Lung (tissue), 12 donors: ENCODE measurements around the gene PPP4R1. TPM values are rescaled to one million over a fixed set of nuclear protein-coding genes. Genes with fewer than 3 reads are reported as not detected.

Experiments used
- ATAC-seq: fragments of 200-7000 bp; cut with Tn5 transposase; one replicate; pipeline ENCODE4 v1.9.1; 2020; ENCODE audit warnings: moderate number of reproducible peaks; ENCODE audit not compliant: insufficient read depth, low FRiP score
- DNase-seq, 3 donors: peaks; one replicate each; pipeline ENCODE4 v3.0.0-alpha.2; 2013 to 2017
- H3K27ac ChIP-seq, 2 donors: one replicate each; pipeline ENCODE4 v1.5.1; 2013; ENCODE audit warnings: mild to moderate bottlenecking in 2 of 2, moderate library complexity in 2 of 2, control low read depth in 1 of 2, inconsistent platforms in 1 of 2, low read depth in 1 of 2, low read length in 1 of 2
- H3K27me3 ChIP-seq, 3 donors: one replicate each; pipeline ENCODE4 v1.5.1; 2013; ENCODE audit warnings: low read length in 2 of 3; ENCODE audit not compliant: control insufficient read depth in 3 of 3, insufficient read depth in 3 of 3
- H3K36me3 ChIP-seq, 4 donors: one replicate each; pipeline ENCODE4 v1.5.1; 2013; ENCODE audit warnings: low read length in 4 of 4, mild to moderate bottlenecking in 1 of 4, moderate library complexity in 1 of 4; ENCODE audit not compliant: control insufficient read depth in 4 of 4, insufficient read depth in 4 of 4
- H3K4me1 ChIP-seq, 5 donors: one replicate each; pipeline ENCODE4 v1.5.1; 2013; ENCODE audit warnings: low read length in 5 of 5, mild to moderate bottlenecking in 2 of 5, moderate library complexity in 1 of 5; ENCODE audit not compliant: control insufficient read depth in 5 of 5, insufficient read depth in 5 of 5
- H3K4me3 ChIP-seq: one replicate; pipeline ENCODE4 v1.5.1; 2013; ENCODE audit warnings: mild to moderate bottlenecking, control low read depth, moderate library complexity
- H3K9ac ChIP-seq, 2 donors: one replicate each; pipeline ENCODE4 v1.5.1; 2013; ENCODE audit warnings: low read length in 2 of 2, control low read depth in 1 of 2; ENCODE audit not compliant: insufficient read depth in 1 of 2
- H3K9me3 ChIP-seq, 4 donors: one replicate each; pipeline ENCODE4 v1.5.1; 2013; ENCODE audit warnings: low read length in 3 of 4, mild to moderate bottlenecking in 1 of 4, moderate library complexity in 1 of 4; ENCODE audit not compliant: control insufficient read depth in 4 of 4, insufficient read depth in 3 of 4
- CTCF ChIP-seq: IDR thresholded peaks from 2 replicates; pipeline ENCODE4 v1.5.1; 2012; ENCODE audit warnings: mild to moderate bottlenecking; ENCODE audit errors: control extremely low read depth, extremely low read depth
- WGBS, 2 donors: extraction: QIAGEN DNeasy Blood & Tissue Kit; methylation state at CpG; one replicate each; pipeline ENCODE4 v1.1.7; 2013; 5-methylcytosine and 5-hydroxymethylcytosine counted together
- polyA plus RNA-seq, 2 donors: library from polyadenylated mRNA; stranded (reverse); fragments of 200-250 nt; gene quantifications; one replicate each; pipeline ENCODE4 v1.2.1, GENCODE V29; 2013
- total RNA-seq, 2 donors: library from RNA; depleted of rRNA in 1 of 2; stranded (reverse); fragments of >200 nt in 1 of 2; gene quantifications; one replicate each; pipeline ENCODE4 v1.2.1, GENCODE V29; 2014 to 2021
- donor health status: control.
- donor health status: control.
- donor health status: Bipolar disorder and iron deficiency.
- donor health status: healthy.
- donor health status: DM: yes; HTN: yes; CAD: no.

Gene PPP4R1
- total and polyA plus RNA-seq, 4 donors, result 34.4 to 190 (median 99.0) TPM

DNA sequence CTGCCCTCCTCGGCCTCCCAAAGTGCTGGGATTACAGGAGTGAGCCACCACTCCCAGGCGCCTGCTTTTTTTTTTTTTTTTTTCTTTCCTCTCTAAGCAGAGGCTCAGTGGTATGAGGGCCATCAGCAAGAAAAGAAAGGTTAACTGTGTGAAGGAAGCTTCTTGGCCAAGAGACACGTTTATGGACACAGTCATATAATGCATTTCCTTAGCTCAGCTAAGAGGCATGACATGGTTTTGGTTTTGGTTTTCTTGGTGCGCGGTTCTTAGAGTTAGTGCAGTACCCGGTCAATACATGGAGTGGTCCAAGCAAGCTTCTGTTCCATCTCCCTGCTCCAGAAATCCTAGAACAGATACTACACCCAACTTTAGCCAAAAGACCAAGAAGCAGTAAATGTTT, 96.5 kb downstream of the PPP4R1 start:
- DNase-seq (no peak), ATAC-seq (no peak)
- H3K4me3 ChIP-seq, result no peak overlapping the region
- no peaks in the 10 kb centered on the region for H3K4me1 ChIP-seq
- whole genome bisulfite sequencing, 2 donors, result 86 to 92% methylated on average over 6 of the region's 6 CpGs
- TF ChIP-seq CTCF, result no peak
- H3K27ac ChIP-seq, result no peak overlapping the region
- H3K9ac ChIP-seq, result no peak overlapping the region
- no peaks in the 10 kb centered on the region for H3K9me3 ChIP-seq
- peaks cover 3 to 17% (median 8%) of the 10 kb centered on the region in 4 donors for H3K36me3 ChIP-seq
- H3K27me3 ChIP-seq, result no peaks in the 10 kb centered on the region

GRCh38 chr18:9516437-9517064, 97.8 kb downstream of the PPP4R1 start:
- Histone ChIP-seq H3K4me3 (no peak overlapping the region), H3K9me3 (no peaks in the 10 kb centered on the region), H3K36me3 (peaks cover 0 to 10% (median 4%) of the 10 kb centered on the region in 4 donors), H3K9ac (no peak overlapping the region), H3K27me3 (no peaks in the 10 kb centered on the region), H3K4me1 (no peaks in the 10 kb centered on the region), H3K27ac (no peak overlapping the region)
- WGBS, 2 donors, result 62 to 67% methylated on average over 4 of the region's 4 CpGs
- peak; percentile 77 for TF ChIP-seq CTCF
- DNase-seq (peak in 2 of 3 donors; percentile 62 to 68), ATAC-seq (peak; percentile 74)

DNA sequence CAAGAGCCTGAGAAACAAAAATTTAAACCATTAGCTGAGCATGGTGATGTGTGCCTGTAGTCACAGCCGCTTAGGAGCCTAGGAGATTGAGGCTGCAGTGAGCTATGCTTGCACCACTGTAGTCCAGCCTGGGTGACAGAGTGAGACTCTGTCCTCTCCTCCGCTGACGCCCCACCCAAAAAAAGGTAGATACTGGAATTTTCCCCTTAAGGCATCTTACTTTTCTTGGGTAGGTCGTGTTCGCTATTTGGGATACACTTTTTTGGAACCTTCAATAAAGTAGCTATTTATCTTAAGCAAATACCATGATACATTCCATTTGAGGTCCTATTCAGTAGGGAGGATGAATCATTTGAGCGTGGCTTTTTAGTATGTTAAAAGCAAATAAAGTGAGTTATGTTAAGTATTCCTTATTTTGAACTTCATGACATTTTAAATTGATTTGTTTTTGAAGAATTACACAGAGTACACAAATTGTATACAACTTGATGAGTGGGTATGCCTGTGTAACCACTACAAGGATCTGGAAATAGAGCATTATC, 100.3 kb downstream of the PPP4R1 start:
- ATAC-seq, result peak; percentile 20
- Histone ChIP-seq H3K9ac (no peak overlapping the region), H3K36me3 (peaks cover 0 to 10% (median 4%) of the 10 kb centered on the region in 4 donors), H3K9me3 (no peaks in the 10 kb centered on the region), H3K27ac (no peak overlapping the region), H3K4me1 (no peaks in the 10 kb centered on the region), H3K27me3 (no peaks in the 10 kb centered on the region), H3K4me3 (no peak overlapping the region)
- DNase-seq, result no peak
- no peak for TF ChIP-seq CTCF
- WGBS, 2 donors, result 80 to 87% methylated on average over 6 of the region's 6 CpGs
